ENCODE data around the gene RPTOR.
"Not testable (repeated sequence)": the region's sequence is repeated elsewhere in the genome, so short reads cannot be mapped to it uniquely, and the experiment has no call there.

The RPTOR gene

DNA sequence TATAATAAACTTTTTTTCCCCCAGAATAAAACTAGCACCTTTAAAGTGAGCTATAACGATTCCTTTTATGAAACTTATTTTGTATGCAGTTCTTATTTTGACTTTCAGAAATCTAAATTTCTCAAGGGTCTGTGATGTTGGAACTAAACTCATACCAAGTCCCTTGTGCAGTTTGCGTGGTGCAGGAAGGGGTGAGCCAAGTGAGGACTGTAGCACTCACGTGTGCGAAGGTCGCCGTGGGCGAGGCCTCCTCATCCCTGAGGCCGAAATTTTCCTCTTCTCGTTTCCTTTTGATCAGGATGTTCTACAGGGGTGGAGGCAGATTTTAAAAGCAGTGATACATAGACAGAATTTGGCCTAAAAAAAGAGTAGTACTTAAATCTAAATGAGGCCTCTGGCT is 73.7 kb downstream of the RPTOR start:
- DNase-seq: no peak

GRCh38 chr17:80619535-80620235 is 75.0 kb downstream of the RPTOR start:
- DNase-seq: no peak

- no peak for DNase-seq
Observed at GRCh38 chr17:80621335-80621996, 76.8 kb downstream of the RPTOR start.

DNA sequence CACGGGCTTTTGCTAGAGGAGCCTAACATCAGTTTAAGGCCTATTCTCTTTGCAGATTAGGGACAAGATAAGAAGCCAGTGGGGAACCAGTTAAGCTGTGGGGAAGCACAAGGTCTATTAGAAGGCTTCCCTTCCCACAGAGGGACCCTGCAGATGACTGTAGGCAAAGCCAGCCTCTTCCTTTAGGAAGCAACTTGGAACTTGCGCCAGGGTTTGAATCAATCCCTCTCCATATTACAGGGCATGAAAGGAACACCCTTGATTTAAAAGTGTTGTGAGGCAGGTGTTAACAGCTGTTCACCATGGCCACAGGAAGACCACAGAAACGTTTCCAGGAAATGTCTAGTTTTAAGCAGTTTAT is 77.3 kb downstream of the RPTOR start:
- DNase-seq: no peak

DNA sequence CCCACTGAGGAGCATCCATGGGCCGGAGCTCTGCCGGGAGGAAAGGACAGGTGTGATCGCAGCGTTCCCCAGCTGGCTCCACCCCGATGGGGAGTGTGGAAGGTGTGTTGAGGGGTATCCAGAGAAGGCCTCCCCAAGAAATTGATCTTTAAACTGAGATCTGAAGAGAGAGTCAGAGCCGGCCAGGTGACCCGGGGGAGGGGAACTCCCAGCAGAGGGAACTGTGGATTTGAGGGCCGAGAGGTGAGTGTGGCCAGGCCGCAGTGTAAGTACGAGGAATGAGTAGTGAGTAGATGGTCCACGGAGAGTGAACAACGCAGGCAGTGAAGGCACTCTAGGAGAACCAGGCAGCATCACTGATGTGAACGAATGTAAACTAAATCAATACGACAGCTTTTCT is 80.2 kb downstream of the RPTOR start:
- no peak for DNase-seq

- no peak for DNase-seq
Observed at GRCh38 chr17:80625627-80626026, 81.0 kb downstream of the RPTOR start.

DNA sequence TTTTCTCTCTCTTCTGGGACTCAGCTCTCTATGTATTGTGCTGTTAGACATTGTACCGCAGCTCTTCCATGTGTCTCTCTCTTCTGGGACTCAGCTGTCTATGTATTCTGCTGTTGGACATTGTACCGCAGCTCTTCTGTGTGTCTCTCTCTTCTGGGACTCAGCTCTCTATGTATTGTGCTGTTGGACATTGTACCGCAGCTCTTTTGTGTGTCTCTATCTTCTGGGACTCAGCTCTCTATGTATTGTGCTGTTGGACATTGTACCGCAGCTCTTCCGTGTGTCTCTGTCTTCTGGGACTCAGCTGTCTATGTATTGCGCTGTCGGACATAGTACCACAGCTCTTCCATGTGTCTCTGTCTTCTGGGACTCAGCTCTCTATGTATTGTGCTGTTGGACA is 84.2 kb downstream of the RPTOR start:
- DNase-seq: not testable (repeated sequence)

- DNase-seq: no peak
Observed at GRCh38 chr17:80629298-80630028, 84.8 kb downstream of the RPTOR start.

- DNase-seq: no peak
Observed at GRCh38 chr17:80630560-80631120, 86.0 kb downstream of the RPTOR start.

GRCh38 chr17:80631142-80632045 is 86.8 kb downstream of the RPTOR start:
- DNase-seq: no peak

- DNase-seq: no peak
Observed at GRCh38 chr17:80632046-80632581, 87.5 kb downstream of the RPTOR start.

DNA sequence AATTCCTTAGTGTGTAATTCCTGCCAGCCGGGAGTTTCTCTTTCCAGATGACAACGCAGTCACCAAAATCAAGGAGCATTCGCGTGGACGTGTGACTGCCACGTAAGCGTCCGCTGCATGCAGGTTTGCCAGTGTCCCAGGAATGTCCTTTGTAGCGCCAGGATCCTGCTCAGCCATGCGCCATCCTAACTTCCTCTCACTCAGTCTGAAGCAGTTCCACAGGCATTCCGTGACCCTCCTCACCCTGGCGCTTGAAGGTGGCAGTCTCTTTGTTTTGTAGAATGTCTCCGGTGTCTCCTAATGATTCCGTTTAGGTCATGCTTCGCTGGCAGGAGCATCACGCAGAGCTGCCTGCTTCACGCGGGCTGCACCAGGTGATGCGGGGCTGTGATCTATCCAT is 88.6 kb downstream of the RPTOR start:
- peak in 1 of 3 experiments; percentile 61 for DNase-seq

DNA sequence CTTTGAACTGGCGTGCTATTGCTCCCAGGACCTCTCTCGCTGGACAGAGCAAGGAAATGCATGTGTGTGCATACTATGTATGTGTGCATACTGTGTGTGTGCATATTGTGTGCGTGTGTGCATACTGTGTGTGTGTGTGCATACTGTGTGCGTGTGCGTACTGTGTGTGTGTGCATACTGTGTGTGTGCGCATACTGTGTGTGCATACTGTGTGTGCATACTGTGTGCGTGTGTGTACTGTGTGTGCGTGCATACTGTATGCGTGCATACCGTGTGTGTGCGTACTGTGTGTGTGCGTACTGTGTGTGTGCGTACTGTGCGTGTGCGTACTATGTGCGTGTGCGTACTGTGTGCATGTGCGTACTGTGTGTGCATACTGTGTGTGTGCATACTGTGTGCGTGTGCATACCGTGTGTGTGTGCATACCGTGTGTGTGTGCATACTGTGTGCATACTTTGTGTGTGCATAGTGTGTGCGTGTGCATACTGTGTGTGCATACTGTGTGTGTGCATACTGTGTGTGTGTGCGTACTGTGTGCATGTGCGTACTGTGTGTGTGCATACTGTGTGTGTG is 89.4 kb downstream of the RPTOR start:
- DNase-seq: no peak

GRCh38 chr17:80636361-80637018 is 91.9 kb downstream of the RPTOR start:
- peak in 1 of 3 experiments; percentile 22 for DNase-seq

- peak; percentile 59 to 83 (median 68) for DNase-seq
Observed at GRCh38 chr17:80637048-80637781, 92.6 kb downstream of the RPTOR start.

GRCh38 chr17:80639658-80640057 is 95.0 kb downstream of the RPTOR start:
- DNase-seq: no peak

- no peak for DNase-seq
Observed at GRCh38 chr17:80640366-80641084, 95.9 kb downstream of the RPTOR start.

- no peak for DNase-seq
Observed at GRCh38 chr17:80643326-80644099, 98.9 kb downstream of the RPTOR start.

- no peak for DNase-seq
Observed at GRCh38 chr17:80644536-80644935, 99.9 kb downstream of the RPTOR start.

Measured in NCI-H1417 (cell line).